Thoracic aorta (tissue), 2 donors: Measurements from ENCODE around the gene EHMT1. TPM values are rescaled to one million over a fixed set of nuclear protein-coding genes. Genes with fewer than 3 reads are reported as not detected.

Experiments used
- ATAC-seq: fragments of 150-250 bp; one replicate; pipeline ENCODE4 v1.8.0; 2017; ENCODE audit warnings: low read depth; ENCODE audit not compliant: insufficient number of reproducible peaks, low FRiP score
- DNase-seq: peaks from one replicate; pipeline ENCODE4 v3.0.0-alpha.2; 2020; ENCODE audit warnings: low spot score
- H3K27ac ChIP-seq, 2 donors: fragments of 200-600 bp; sonication (generic); 1 replicate in 1 of 2; 2 replicates in 1 of 2; pipeline ENCODE4 v1.5.1; 2016; ENCODE audit warnings: mild to moderate bottlenecking in 2 of 2, moderate library complexity in 2 of 2
- H3K27me3 ChIP-seq: fragments of 200-600 bp; sonication (generic); replicated peaks from 2 replicates; pipeline ENCODE4 v1.6.0; 2016; ENCODE audit warnings: mild to moderate bottlenecking; ENCODE audit not compliant: insufficient read depth
- H3K36me3 ChIP-seq: fragments of 200-600 bp; sonication (generic); one replicate; pipeline ENCODE4 v1.5.1; 2016
- H3K4me1 ChIP-seq, 2 donors: fragments of 200-600 bp; sonication (generic); 1 replicate in 1 of 2; 2 replicates in 1 of 2; pipeline versions ENCODE4 v1.5.1 to v1.6.0; 2016; ENCODE audit warnings: low read depth in 2 of 2, mild to moderate bottlenecking in 1 of 2; ENCODE audit not compliant: control insufficient read depth in 1 of 2
- H3K4me3 ChIP-seq: fragments of 200-600 bp; sonication (generic); 2 replicates; pipeline ENCODE4 v1.5.1; 2016; ENCODE audit warnings: mild to moderate bottlenecking
- H3K9me3 ChIP-seq: fragments of 200-600 bp; sonication (generic); 2 replicates; pipeline ENCODE4 v1.5.1; 2016
- total RNA-seq, 2 donors: library from RNA; depleted of rRNA; stranded (reverse); fragments of >200 nt; gene quantifications; one replicate each; pipeline versions ENCODE4 v1.1.0 to v1.2.3, GENCODE V29; 2016
- TF ChIP-seq, protein P1 (sequence below): fragments of 200-600 bp; sonication (generic); IDR thresholded peaks from one replicate; pipeline ENCODE4 v1.5.1; 2019; ENCODE audit warnings: antibody characterized with exemption

Gene EHMT1
- total RNA-seq, 2 donors from 2014 or later: 67.6 to 150 TPM

DNA sequence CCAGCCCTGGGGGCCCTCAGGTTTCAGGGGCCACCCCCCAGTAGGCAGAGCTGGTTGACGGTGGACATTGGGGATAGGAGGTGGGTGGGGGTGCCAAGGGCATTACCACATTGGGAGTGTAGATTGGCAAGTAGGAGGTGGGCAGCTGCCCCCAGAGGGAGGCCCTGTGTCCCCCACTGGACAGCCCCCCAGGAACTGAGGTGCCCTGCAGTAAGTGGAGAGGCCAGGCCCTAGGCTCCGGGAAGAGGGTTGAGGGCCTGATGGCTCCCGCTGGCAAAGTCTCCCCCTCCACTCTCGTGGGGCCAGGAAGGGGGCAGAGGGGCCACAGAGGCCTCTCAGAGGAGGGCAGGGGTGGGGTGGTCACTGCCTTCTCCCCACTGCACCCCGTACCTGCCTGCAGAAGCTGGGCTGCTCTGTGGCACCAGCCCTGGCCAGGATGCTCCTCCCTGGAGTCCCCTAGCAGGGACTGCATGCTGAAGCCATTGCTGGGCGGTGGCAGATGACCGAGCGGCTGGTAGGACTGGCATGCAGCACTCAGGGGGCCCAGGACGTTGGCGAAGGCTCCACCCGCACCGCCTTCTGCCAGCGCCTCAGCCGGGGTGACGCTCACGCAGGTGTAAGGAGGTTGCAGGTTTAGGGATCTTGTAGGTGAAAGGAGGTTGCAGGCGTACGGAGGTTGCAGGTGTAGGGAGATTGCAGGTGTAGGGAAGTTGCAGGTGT lies 169.1 kb downstream of the EHMT1 start:
- ATAC-seq (no peak), DNase-seq (no peak)
- no peak overlapping the region for H3K4me3 ChIP-seq
- peaks cover 0 to 7% of the 10 kb centered on the region in 2 donors for H3K4me1 ChIP-seq
- TF ChIP-seq, protein P1, sequence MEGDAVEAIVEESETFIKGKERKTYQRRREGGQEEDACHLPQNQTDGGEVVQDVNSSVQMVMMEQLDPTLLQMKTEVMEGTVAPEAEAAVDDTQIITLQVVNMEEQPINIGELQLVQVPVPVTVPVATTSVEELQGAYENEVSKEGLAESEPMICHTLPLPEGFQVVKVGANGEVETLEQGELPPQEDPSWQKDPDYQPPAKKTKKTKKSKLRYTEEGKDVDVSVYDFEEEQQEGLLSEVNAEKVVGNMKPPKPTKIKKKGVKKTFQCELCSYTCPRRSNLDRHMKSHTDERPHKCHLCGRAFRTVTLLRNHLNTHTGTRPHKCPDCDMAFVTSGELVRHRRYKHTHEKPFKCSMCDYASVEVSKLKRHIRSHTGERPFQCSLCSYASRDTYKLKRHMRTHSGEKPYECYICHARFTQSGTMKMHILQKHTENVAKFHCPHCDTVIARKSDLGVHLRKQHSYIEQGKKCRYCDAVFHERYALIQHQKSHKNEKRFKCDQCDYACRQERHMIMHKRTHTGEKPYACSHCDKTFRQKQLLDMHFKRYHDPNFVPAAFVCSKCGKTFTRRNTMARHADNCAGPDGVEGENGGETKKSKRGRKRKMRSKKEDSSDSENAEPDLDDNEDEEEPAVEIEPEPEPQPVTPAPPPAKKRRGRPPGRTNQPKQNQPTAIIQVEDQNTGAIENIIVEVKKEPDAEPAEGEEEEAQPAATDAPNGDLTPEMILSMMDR: no peak
- no peaks in the 10 kb centered on the region for H3K27me3 ChIP-seq
- peaks cover 16% of the 10 kb centered on the region for H3K36me3 ChIP-seq
- no peaks in the 10 kb centered on the region for H3K9me3 ChIP-seq
- no peak overlapping the region for H3K27ac ChIP-seq

DNA sequence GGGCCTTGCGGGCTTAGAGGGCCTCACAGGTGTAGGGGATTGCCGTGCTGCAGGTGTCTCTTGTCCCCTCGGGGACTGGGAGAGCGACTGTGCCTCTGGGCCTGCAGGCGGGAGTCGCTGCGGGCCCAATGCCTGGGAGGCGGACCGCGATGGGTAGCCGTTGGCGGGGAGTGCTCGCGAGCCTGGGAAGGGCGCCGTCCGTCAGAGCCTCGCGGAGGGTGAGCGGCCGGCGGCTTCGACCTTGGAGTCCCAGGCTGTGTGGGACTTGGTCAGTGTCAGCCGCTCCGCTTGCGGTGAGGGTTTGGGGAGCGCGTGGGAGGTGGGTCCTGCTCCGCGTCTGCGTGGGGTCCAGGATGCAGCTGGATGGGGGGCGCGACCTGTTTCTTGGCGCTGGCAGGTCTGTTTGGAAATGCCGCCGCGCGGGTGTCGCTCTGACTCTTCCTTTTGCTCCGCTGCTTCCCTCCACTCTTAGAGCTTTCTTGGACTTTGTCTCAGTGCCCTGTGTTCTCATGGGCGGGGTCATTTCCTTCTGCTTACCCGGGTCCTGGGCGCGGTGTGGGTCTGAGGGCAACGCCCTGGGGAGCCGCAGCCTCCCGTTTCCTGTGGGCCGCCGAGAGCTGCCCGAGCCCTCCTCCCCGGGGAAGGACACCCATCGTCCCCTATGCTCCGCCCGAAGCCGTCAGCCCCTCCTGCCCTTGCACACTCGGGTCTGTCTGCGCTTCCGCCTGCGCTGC lies 169.9 kb downstream of the EHMT1 start:
- H3K27ac ChIP-seq: no peak overlapping the region
- DNase-seq (no peak), ATAC-seq (no peak)
- TF ChIP-seq, protein P1: no peak
- H3K27me3 ChIP-seq: no peaks in the 10 kb centered on the region
- peaks cover 13% of the 10 kb centered on the region for H3K36me3 ChIP-seq
- H3K4me3 ChIP-seq: no peak overlapping the region
- H3K4me1 ChIP-seq: peaks cover 0 to 7% of the 10 kb centered on the region in 2 donors
- H3K9me3 ChIP-seq: no peaks in the 10 kb centered on the region

DNA sequence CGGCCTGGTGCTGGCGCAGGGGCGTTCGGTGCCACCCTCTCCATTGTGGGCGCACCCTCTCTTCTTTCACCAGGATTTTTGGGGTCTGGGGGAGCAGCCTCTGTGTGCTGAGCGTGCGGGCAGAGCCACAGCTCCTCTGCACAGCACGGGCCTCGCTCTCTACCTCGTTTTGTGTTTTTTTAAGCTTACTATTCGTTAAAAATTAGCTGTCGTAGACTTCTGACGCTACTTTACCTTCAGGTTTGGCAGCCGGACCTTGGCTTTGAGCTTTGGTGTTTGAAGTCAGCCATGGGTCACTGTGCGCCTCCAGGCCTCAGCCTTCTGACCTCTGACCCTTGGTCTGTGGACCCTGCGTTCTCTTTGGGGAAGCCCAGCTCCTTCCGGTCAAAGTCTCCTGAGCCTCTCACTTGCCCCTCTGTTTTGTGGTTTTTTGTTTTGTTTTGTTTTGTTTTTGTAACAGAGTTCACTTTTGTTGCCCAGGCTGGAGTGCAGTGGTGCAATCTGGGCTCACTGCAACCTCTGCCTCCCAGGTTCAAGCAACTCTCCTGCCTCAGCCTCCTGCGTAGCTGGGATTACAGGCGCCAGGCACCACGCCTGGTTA lies 170.6 kb downstream of the EHMT1 start:
- H3K36me3 ChIP-seq: peaks cover 13% of the 10 kb centered on the region
- no peak overlapping the region for H3K4me3 ChIP-seq
- DNase-seq (no peak), ATAC-seq (no peak)
- no peaks in the 10 kb centered on the region for H3K9me3 ChIP-seq
- H3K27ac ChIP-seq: no peak overlapping the region
- TF ChIP-seq, protein P1: no peak
- H3K27me3 ChIP-seq: no peaks in the 10 kb centered on the region
- peaks cover 0 to 7% of the 10 kb centered on the region in 2 donors for H3K4me1 ChIP-seq

DNA sequence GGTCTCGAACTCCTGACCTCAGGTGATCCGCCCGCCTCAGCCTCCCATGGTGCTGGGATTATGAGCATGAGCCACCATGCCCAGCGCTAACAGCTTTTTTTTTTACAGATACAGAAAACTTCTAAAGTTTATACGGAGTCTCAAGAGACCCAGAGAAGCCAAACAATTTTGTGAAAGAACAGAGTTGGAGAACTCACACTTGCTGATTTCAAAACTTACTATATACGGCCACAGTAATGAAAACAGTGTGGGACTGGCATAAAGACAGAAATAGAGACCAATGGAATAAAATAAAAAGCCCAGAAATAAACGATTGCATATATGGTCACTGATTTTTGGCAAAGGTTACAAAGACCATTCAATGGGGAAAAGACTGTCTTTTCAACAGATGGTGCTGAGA lies 173.1 kb downstream of the EHMT1 start:
- no peaks in the 10 kb centered on the region for H3K9me3 ChIP-seq
- DNase-seq: no peak
- H3K4me3 ChIP-seq: no peak overlapping the region
- TF ChIP-seq, protein P1: no peak
- no peak for ATAC-seq
- no peak overlapping the region for H3K27ac ChIP-seq
- H3K27me3 ChIP-seq: no peaks in the 10 kb centered on the region
- peaks cover 0 to 7% of the 10 kb centered on the region in 2 donors for H3K4me1 ChIP-seq
- peaks cover 20% of the 10 kb centered on the region for H3K36me3 ChIP-seq

DNA sequence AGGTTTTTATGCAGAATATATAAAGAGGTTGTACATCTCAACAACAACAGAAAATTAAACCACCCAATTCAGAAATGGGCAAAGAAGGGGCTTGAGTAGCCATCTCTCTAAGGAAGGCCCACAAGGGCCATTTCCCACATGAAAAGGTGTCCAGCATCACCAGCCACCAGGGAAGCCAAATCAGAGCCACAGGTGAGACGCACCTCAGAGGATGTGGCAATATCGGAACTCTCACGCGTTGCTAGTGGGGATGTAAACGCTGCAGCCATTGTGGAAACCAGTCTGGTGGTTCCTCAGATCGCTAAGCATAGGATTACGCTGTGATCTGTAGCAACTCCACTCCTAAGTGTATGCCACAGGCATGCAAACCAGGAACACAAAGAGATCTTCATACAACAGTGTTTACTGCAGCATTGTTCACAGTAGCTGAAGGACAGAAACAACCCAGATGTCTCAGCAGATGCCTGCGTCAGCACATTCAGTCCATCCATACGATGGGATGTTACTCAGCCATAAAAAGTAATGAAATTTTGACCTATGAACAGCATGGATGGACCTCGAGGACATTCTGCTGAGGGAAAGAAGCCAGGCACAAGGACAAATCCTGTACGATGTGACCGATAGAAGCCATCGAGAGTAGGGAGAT lies 174.5 kb downstream of the EHMT1 start:
- Histone ChIP-seq H3K9me3 (no peaks in the 10 kb centered on the region), H3K4me1 (peaks cover 0 to 7% of the 10 kb centered on the region in 2 donors), H3K27me3 (no peaks in the 10 kb centered on the region), H3K36me3 (peaks cover 14% of the 10 kb centered on the region), H3K4me3 (no peak overlapping the region), H3K27ac (no peak overlapping the region)
- DNase-seq (no peak), ATAC-seq (no peak)
- TF ChIP-seq, protein P1: no peak
